ENCODE measurements around the gene STXBP2. TPM values are rescaled to one million over a fixed set of nuclear protein-coding genes. Genes with fewer than 3 reads are reported as not detected.

STXBP2 gene
- total RNA-seq, 1 experiment from 2014 or later, result 133 TPM

GRCh38 chr19:7623725-7624603, 12.9 kb upstream of the STXBP2 start:
- Histone ChIP-seq H4K20me1 (ENCODE audit: low read length) (no peaks in the 10 kb centered on the region), H2AFZ (ENCODE audit: low read length) (no peak overlapping the region), H3K4me3 (ENCODE audit: low read length) (no peak overlapping the region), H3K9ac (ENCODE audit: low read length) (no peak overlapping the region), H3K4me1 (ENCODE audit: insufficient read depth, low read length) (peaks cover 18% of the 10 kb centered on the region), H3K27me3 (ENCODE audit: low read length) (no peaks in the 10 kb centered on the region), H3K36me3 (ENCODE audit: low read depth, low read length) (peaks cover 44% of the 10 kb centered on the region; the same call in 1 of the 2 replicates), H3K4me2 (ENCODE audit: low read length) (no peak overlapping the region), H3K27ac (ENCODE audit: low read length) (no peak overlapping the region), H3K9me3 (ENCODE audit: low read length) (no peaks in the 10 kb centered on the region), H3K79me2 (ENCODE audit: low read length) (peaks cover 30% of the 10 kb centered on the region), H3K9me2 (replicated peaks; ENCODE audit: low read length) (no peaks in the 10 kb centered on the region), H3F3A (ENCODE audit: low read length, unreplicated experiment) (no peaks in the 10 kb centered on the region)
- ChIA-PET POLR2A (ENCODE audit: unreplicated experiment) (no interaction called here), CTCF (interaction anchor here (0.8 kb wide), 1 partner anchor 55 kb away, joined by 3 read pairs; no protein-coding TSS in a partner anchor)
- no TSS peak for BruUV-seq (replicated peaks)
- TF ChIP-seq EZH2 (IDR thresholded peaks at IDR 0.05; ENCODE audit: low read length, unreplicated experiment) (no peak), CTCF (conservative IDR thresholded peaks at IDR 0.05; ENCODE audit: low read depth, low read length) (no peak), EZH2phosphoT487 (IDR thresholded peaks at IDR 0.05; ENCODE audit: borderline replicate concordance, low read length) (no peak)
- ATAC-seq (no peak), DNase-seq (no peak)
- intact Hi-C loops (cut with micrococcal nuclease), result no loop called here

GRCh38 chr19:7624810-7625209, 12.1 kb upstream of the STXBP2 start:
- CTCF ChIA-PET, result interaction anchor here (0.9 kb wide), 1 partner anchor 56 kb away, joined by 4 read pairs; no protein-coding TSS in a partner anchor
- no TSS peak for BruUV-seq (replicated peaks)
- peaks cover 41% of the 10 kb centered on the region; the same call in 1 of the 2 replicates for H3K36me3 ChIP-seq (ENCODE audit: low read depth, low read length)
- H3K9ac ChIP-seq (ENCODE audit: low read length), result no peak overlapping the region
- H3F3A ChIP-seq (ENCODE audit: low read length, unreplicated experiment), result no peaks in the 10 kb centered on the region
- H3K9me3 ChIP-seq (ENCODE audit: low read length), result no peaks in the 10 kb centered on the region
- H3K4me2 ChIP-seq (ENCODE audit: low read length), result no peak overlapping the region
- H3K4me3 ChIP-seq (ENCODE audit: low read length), result no peak overlapping the region
- ATAC-seq (no peak), DNase-seq (no peak)
- H2AFZ ChIP-seq (ENCODE audit: low read length), result no peak overlapping the region
- no peak overlapping the region for H3K27ac ChIP-seq (ENCODE audit: low read length)
- POLR2A ChIA-PET (ENCODE audit: unreplicated experiment), result no interaction called here
- TF ChIP-seq EZH2 (IDR thresholded peaks at IDR 0.05; ENCODE audit: low read length, unreplicated experiment) (no peak), EZH2phosphoT487 (IDR thresholded peaks at IDR 0.05; ENCODE audit: borderline replicate concordance, low read length) (no peak), CTCF (conservative IDR thresholded peaks at IDR 0.05; ENCODE audit: low read depth, low read length) (no peak)
- peaks cover 36% of the 10 kb centered on the region for H3K79me2 ChIP-seq (ENCODE audit: low read length)
- H3K4me1 ChIP-seq (ENCODE audit: insufficient read depth, low read length), result peaks cover 12% of the 10 kb centered on the region
- no peaks in the 10 kb centered on the region for H3K27me3 ChIP-seq (ENCODE audit: low read length)
- intact Hi-C loops (cut with micrococcal nuclease), result no loop called here
- H4K20me1 ChIP-seq (ENCODE audit: low read length), result no peaks in the 10 kb centered on the region
- no peaks in the 10 kb centered on the region for H3K9me2 ChIP-seq (replicated peaks; ENCODE audit: low read length)

All from PC-3 (cell line).